HG02981 (cell line): Measurements from ENCODE around the gene PPA1.
"Not testable (repeated sequence)": the region's sequence is repeated elsewhere in the genome, so short reads cannot be mapped to it uniquely, and the experiment has no call there.

ENCODE experiments used
- ATAC-seq: cut with Tn5 transposase; IDR thresholded peaks from one replicate; pipeline ENCODE4 v1.9.1; 2021; ENCODE audit warnings: mild to moderate bottlenecking, moderate library complexity; ENCODE audit not compliant: unreplicated experiment

Gene PPA1

GRCh38 chr10:70222340-70222794, 10.9 kb downstream of the PPA1 start:
- ATAC-seq = no peak

DNA sequence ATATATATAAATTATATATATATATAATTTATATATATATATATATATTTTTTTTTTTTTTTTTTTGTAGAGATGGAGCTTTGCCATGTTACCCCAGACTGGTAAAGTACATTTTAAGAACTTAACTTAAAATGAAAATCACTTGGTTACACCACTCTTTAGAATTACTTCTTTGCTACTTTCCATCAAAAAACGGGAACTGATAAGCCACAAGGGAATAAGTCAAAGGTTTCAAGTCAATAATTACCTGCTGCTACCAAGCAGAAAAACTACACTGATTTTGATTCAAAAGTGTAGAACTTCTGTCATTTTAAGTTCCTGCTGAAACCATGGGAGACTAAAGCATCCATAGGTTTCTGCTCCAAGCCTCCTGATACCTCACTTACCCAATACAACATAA, 12.2 kb downstream of the PPA1 start:
- no peak for ATAC-seq

- no peak for ATAC-seq
Measured at GRCh38 chr10:70212879-70213278, 20.4 kb downstream of the PPA1 start.

DNA sequence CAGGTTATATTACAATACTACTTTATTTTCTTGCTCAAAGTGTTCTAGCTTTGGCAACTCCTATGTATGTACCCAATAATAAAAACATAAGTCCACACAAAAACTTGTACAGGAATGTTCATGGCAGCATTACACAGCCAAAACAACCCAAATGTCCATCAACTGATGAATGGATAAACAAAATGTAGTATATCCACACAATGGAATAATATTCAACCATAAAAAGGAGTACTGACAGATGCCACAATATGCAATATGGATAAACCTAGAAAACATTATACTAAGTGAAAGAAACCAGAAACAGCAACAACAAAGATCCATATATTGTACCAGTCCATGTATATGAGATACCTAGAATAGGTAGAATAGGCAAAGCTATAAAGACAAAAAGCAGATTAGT, 21.0 kb downstream of the PPA1 start:
- ATAC-seq = no peak

DNA sequence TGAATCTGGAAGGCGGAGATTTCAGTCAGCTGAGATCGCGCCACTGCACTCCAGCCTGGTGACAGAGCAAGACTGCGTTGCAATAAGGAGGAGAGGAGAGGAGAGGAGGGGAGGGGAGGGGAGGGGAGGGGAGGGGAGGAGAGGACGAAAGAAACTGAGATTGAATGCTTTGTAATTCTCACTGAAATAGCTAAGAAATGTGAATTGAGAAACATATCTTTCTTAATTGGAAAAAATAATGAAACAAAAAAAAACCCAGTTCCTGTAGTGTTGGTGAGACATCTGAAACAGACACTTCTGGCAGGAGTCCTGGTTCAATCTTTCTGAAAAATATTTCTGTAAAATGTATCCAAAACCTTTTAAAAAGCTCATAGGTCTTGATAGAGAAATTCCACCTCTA, 26.5 kb downstream of the PPA1 start:
- no peak for ATAC-seq

- ATAC-seq = no peak
Measured at GRCh38 chr10:70201105-70201504, 32.1 kb downstream of the PPA1 start.

- ATAC-seq = no peak
Measured at GRCh38 chr10:70198696-70199466, 34.3 kb downstream of the PPA1 start.

GRCh38 chr10:70197235-70197945, 35.8 kb downstream of the PPA1 start:
- no peak for ATAC-seq

- no peak for ATAC-seq
Measured at GRCh38 chr10:70193391-70193844, 39.8 kb downstream of the PPA1 start.

GRCh38 chr10:70192326-70192968, 40.8 kb downstream of the PPA1 start:
- no peak for ATAC-seq

- no peak for ATAC-seq
Measured at GRCh38 chr10:70191972-70192305, 41.3 kb downstream of the PPA1 start.

DNA sequence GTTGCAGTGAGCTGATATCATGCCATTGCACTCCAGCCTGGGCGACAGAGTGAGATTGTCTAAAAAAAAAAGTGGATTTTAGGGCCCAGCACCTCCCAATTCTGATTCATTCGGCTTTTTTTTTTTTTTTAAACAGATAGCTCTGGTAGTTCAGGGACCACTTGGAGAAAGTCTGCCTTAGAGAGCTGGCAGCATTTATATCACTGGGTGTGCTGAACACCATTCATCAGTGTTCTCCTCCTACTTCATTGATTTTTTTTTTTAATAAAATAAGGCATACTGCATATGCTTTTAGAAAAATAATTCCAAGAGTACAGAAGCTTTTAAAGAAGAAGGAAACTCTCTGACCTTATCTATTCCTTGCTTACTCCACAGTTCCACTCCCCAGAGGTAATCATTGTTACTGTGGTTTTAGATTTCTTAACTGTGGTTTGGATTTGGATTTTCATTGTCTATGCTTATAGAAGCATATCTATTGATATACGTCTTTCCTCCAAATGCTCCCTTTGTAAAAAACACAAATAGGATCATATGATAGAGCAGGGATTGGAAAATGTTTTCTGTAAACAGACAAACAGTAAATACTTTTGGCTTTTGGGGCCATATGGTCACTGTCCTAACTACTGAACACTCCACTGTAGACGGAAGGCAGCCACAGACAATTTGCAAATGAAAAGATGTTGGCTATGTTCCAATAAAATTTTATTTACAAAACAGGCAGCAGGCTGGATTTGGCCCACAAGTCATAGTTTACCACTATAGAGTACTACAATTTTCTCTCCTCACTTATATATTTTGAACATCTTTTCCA, 41.9 kb downstream of the PPA1 start:
- ATAC-seq = no peak

DNA sequence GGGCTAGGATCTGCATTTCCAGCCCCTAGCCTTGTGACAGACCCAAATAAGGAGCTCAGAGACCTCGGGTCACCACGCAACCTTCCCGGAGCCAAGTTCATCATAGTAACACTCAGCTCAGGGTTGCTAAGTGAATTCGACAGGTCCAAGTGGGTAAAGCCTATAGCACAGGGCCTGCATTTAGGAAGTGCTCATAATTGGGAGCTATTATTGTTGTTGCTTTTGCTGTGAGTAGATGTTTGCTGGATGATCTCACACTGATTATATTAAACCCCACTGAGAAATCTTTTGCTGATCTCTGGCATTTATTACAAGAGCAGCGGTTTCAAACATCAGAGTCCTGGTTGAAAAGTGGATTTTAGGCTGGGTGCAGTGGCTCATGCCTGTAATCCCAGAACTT, 42.6 kb downstream of the PPA1 start:
- ATAC-seq = no peak

- no peak for ATAC-seq
Measured at GRCh38 chr10:70190102-70190501, 43.1 kb downstream of the PPA1 start.

DNA sequence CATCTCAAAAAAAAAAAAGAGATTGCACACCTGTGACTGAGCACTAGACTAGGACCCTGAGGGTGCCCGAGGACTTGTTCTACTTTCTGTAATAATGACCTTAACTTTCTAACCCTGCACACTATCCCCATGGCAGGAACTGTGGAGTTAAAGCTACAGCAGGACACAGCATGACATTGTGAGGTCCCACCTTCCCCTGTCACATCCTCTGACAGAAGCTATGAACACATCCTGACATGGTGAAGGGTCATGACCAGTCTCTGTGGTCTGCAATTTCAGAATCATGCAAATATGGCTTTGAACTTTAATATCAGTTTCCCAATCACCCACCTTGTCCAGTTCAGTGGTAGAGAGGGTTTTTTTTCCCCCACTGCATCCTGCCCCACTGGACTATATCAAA, 44.5 kb downstream of the PPA1 start:
- ATAC-seq = no peak

DNA sequence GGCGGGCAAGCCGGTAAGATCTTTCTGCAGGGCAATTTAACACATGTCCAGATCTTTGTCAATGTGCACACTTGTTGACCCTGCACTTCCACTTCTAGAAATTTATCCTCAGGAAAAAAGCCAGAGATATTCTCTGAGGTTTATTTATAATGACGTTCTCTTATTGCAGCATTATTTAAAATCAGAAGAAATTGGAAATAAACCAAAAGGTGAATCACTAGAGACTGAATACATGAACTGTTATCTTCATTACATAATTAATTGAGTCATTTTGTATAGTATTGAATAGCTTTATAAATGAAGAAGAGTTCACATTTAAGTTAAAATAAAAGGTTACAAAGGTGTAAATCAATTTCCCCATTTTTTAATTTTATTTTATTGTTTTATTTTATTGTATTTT, 46.7 kb downstream of the PPA1 start:
- no peak for ATAC-seq

- no peak for ATAC-seq
Measured at GRCh38 chr10:70186090-70186489, 47.1 kb downstream of the PPA1 start.

DNA sequence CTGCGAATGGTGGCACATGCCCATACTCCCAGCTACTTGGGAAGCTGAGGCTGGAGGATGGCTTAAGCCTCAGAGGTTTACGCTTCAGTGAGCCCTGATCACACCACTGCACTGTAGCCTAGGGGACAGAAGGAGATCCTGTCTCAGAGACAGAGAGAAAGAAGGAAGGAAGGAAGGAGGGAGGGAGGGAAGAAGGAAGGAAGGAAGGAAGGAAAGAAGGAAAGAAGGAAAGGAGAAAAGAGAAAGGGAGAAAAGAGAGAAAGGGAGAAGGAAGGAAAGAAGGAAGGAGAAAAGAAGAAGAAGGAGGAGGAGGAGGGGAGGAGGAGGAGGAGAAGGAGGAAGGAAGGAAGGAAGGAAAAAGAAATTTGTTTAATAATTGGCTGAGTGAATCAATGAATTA, 49.9 kb downstream of the PPA1 start:
- no peak for ATAC-seq

DNA sequence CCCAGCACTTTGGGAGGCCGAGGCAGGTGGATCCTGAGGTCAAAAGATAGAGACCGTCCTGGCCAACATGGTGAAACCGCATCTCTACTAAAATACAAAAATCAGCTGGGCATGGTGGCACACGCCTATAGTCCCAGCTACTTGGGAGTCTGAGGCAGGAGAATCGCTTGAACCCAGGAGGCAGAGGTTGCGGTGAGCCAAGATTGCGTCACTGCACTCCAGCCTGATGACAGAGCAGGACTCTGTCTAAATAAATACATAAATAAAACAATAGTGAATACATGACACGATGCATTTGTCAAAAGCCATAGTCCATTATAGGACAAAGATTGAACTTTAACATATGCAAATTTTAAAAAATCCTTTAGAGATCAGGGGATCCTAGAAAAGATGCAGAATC, 54.0 kb downstream of the PPA1 start:
- ATAC-seq = not testable (repeated sequence)

DNA sequence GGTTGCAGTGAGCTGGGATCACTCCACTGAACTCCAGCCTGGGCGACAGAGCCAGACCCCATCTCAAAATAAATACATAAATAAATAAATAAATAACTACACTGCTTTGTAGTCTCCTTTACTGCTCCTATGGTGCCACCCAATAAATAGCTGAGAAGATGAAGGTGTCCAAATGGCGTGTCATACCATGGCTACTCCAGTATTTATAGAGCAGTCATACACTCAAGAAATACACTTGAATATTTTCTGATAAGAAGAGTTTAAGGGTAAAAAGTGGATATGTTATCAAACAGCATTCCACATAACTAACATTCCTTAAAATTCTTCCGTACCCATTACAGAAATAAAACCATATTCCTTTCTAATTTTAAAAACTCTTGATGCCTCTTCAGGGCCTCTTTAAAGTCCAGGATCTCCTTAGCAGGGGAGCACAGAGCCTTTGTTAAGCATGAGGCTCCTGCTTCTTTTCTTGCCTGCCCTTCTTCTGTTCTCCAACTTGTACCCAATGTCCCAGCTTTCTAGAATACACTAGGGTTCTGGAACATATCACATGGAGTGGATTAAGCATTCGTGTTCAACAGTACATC, 55.0 kb downstream of the PPA1 start:
- ATAC-seq = no peak

- ATAC-seq = no peak
Measured at GRCh38 chr10:70176441-70176840, 56.8 kb downstream of the PPA1 start.
